HG03066 (cell line): Measurements from ENCODE around the gene EHF.

Experiments used
- ATAC-seq: cut with Tn5 transposase; IDR thresholded peaks from one replicate; pipeline ENCODE4 v1.9.1; 2021; ENCODE audit warnings: low read depth; ENCODE audit not compliant: unreplicated experiment

EHF gene

GRCh38 chr11:34642001-34642554 lies 21.2 kb downstream of the EHF start:
- no peak for ATAC-seq

DNA sequence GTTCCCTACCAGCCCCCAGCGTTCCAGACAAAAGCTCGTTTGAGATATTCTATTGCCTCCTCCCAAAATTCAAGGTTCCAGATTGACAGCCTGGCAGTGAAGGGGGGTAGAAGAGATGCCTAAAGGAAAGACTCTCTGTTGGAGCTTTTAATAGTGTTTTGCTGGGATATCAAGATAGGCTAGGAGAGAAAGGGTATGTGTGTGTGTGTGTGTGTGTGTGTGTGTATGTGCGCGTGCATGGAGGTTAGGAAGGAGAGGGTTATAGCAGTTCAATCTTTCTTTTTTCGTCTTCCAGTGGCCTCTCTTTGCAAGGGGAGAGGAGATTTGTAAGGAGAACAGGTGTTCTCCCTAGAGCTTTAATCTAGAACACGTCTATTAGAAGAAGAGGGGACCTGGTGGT lies 22.0 kb downstream of the EHF start:
- ATAC-seq = no peak

DNA sequence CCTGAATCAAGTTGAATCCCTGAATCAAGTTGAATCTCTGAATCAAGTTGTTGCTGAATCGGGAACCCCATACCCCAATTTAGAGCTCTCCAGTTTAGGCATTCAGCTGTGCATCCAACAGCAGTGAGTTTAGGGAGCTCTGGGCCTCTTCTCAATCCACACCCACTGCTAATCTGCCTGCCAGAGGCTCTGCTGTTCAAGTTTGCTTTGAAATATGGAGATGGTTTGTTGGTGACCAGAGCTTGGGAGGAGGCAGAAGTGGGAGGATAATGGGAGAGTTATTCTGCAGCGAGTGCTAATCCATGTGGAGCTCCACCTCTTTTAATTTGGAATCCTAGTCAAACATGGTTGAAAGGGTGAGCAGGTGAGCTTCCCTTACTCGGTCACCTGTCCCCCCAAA lies 22.4 kb downstream of the EHF start:
- ATAC-seq = no peak

GRCh38 chr11:34643846-34644245 lies 23.0 kb downstream of the EHF start:
- no peak for ATAC-seq

DNA sequence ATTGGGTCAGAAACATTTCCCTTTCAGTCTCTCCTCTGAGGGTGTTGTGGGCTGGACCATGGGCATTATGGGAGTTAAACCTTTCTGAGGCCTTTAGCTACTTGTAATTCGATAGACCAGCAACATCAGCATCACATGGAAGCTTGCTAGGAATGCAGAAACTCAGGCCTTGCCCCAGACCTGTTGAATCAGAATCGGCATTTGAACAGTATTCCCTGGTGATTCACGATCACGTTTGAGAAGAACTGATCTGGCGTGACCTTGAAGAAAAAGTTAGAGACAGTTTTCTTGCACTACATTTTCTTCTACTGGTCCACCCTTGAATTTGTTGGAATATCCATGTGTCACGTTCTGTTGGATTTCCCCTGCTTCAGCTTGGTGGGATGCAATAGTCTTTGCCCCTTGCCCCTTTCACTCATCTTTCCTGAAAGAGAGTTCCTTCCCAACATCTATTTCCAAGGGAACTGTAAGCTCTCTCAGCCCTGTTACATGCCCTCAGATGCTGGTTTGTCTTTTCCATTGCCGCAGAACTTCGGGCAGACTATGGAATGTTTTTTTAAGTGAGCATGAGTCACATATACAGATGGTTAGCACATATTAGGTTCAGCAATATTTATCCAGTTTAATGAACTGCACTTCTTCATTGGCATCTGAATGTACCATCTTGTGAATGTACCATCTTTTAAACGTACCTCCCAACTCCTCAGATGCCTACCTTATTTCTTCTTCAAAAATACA lies 23.9 kb downstream of the EHF start:
- ATAC-seq = no peak

DNA sequence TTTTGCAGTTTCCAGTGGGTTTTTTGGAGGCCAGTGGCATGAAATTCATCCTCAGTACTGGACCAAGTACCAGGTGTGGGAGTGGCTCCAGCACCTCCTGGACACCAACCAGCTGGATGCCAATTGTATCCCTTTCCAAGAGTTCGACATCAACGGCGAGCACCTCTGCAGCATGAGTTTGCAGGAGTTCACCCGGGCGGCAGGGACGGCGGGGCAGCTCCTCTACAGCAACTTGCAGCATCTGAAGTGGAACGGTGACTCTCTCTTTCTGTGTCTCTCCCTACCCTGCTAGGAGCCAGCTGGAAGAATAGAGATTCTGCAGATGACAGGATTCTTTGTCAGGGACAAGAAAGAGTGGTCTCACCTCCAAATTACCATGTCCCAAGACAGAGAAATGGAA lies 25.5 kb downstream of the EHF start:
- no peak for ATAC-seq

DNA sequence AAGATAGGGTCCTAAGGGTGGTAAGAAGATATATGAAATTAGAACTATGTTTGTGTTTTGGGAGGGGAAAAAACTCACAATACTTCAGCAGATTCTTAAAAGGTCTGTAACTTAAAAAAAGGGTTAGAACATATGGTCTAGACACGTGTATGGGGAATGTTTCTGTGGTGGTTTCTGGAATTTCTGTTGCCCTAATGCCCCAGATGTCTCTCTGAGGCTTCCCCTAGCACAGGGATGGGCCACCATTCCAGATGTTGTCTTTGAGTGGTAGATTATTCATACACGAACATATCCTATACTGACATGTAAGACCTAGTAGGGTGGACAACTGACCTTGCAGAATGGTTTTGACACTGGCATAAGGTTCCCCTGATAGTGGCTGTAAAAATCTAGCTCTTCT lies 26.2 kb downstream of the EHF start:
- ATAC-seq = no peak

GRCh38 chr11:34647532-34647931 lies 26.6 kb downstream of the EHF start:
- ATAC-seq = no peak

DNA sequence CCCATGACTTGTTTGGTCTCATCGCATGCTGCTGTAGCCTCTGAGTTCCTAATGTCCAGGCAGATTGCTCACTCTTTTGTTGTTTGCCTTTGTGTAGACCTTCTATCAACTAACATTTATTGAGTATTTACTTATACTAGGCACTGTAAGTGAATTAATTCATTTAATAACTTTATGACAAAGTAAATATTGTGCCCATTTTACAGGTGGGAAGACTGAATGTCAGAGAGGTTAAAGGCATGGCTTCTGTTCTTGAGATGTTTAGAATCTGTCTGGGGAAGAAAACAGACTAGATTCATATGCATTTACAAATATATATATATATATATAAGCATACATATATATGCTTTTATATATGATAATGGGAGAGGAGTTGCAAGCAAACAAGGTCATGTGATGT lies 27.1 kb downstream of the EHF start:
- no peak for ATAC-seq

GRCh38 chr11:34649597-34649996 lies 28.7 kb downstream of the EHF start:
- no peak for ATAC-seq

- ATAC-seq = peak; percentile 92
Measured at GRCh38 chr11:34650528-34650927, 29.6 kb downstream of the EHF start.

GRCh38 chr11:34651551-34651950 lies 30.7 kb downstream of the EHF start:
- ATAC-seq = no peak

- no peak for ATAC-seq
Measured at GRCh38 chr11:34652191-34652973, 31.5 kb downstream of the EHF start.

DNA sequence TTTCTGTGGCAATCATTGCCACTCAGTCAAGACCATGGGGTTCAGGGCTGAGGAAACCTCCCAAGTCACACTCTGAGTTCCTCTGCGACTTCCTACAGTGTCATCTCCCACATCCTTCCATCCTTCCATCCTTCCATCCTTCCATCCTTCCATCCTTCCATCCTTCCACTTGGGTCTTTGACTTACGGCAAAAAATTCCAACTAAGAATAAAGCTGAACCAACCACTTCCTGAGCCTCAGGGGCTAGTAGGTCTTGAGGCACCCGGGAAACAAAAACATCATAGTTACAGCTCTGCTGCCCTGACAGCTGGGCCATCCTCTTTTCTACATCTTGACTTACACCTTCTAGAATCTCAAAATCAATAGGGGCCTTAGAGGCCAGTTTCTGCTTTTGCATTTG lies 32.1 kb downstream of the EHF start:
- no peak for ATAC-seq

DNA sequence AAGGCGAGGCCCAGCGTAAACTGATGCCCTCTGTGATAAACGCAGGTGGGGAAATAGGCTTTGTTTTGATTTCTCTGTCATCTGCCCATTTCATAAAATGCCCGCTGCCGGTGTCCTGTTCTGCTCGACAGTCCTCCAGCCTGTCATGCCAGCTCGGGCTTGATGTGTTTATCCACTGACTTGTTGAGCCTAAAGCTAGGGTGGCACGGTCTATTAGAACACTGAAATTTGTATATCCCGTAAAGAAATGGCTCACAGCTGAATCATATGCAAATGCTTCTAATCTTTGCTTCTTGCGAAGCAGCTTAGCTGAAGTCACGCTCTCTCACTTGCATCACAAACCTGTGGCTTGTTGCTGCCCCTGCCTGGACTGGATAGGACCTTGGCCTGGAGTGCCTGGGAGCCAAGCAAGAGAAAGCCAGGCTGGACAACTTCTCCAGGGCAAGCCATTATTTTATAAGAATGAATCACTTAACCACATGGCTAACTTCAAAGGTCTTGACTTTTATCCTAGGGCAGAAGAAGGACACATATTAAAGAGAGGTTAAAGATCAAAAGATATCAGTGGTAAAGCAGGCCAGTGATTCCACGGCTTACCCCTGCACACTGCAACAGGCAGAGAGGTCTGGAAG lies 33.1 kb downstream of the EHF start:
- no peak for ATAC-seq

GRCh38 chr11:34654483-34655334 lies 33.8 kb downstream of the EHF start:
- ATAC-seq = no peak

GRCh38 chr11:34655335-34656008 lies 34.6 kb downstream of the EHF start:
- ATAC-seq = no peak

DNA sequence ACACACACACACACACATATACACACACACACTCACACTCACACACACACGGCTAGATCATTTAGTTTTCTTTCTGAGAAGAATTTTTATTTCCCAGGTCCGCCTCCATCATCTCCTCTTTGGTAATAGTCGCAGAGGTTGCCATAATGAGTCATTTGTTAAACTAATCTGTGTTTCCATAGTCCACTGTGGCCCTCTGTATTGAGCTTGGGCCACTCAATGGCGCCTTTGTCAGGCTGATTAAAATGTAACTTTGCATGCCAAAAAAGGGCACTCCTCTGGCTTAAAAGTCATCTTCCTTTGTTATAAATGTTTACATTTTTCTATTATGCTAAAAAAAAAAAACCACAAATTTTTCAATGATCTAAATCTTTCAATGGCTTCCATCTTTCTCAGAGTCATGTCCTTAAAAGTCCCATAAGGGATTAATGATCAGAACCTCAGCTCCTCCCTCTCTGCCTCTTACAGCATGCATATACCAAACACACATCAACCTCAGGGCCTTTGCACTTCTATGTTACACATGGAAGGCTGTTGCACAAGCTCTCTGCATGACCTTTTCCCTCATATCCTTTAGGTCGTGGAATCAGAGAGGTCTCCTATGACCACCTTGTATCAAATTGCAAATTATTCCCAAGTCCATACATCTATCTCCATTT lies 35.3 kb downstream of the EHF start:
- no peak for ATAC-seq
